WERI-Rb-1 (cell line): ENCODE results near the gene RASA3.
"Not testable (repeated sequence)": the region's sequence is repeated elsewhere in the genome, so short reads cannot be mapped to it uniquely, and the experiment has no call there.

ENCODE experiments used
- DNase-seq: peaks from one replicate; pipeline ENCODE4 v3.0.0-alpha.2; 2020
- H3K27ac ChIP-seq: fragments of 250-450 bp; sonication (Bioruptor Pico); 2 replicates; pipeline ENCODE4 v1.5.1; 2020; ENCODE audit warnings: mild to moderate bottlenecking, moderate library complexity
- H3K27me3 ChIP-seq: fragments of 250-450 bp; sonication (Bioruptor Pico); 2 replicates; pipeline ENCODE4 v1.5.1; 2021; ENCODE audit warnings: mild to moderate bottlenecking, low read depth, moderate library complexity; ENCODE audit not compliant: insufficient read depth, severe bottlenecking
- H3K36me3 ChIP-seq: fragments of 250-450 bp; sonication (Bioruptor Pico); 2 replicates; pipeline ENCODE4 v1.5.1; 2020; ENCODE audit warnings: mild to moderate bottlenecking, moderate library complexity
- H3K4me3 ChIP-seq: 2 replicates; pipeline ENCODE4 v1.5.1; 2011; ENCODE audit warnings: low read depth, mild to moderate bottlenecking, control low read depth, low read length
- H3K9me3 ChIP-seq: fragments of 250-450 bp; sonication (Bioruptor Pico); 2 replicates; pipeline ENCODE4 v1.5.1; 2021; ENCODE audit warnings: mild to moderate bottlenecking, moderate library complexity; ENCODE audit not compliant: severe bottlenecking
- CTCF ChIP-seq: IDR thresholded peaks from 2 replicates; pipeline ENCODE4 v1.5.1; 2011; ENCODE audit warnings: low read depth, mild to moderate bottlenecking, control low read depth, inconsistent platforms, low read length

The RASA3 gene

GRCh38 chr13:114114006-114114640 is 18.3 kb downstream of the RASA3 start:
- Histone ChIP-seq H3K4me3 (no peak overlapping the region), H3K36me3 (no peaks in the 10 kb centered on the region), H3K9me3 (no peaks in the 10 kb centered on the region), H3K27me3 (peaks cover 3% of the 10 kb centered on the region), H3K27ac (no peak overlapping the region)
- no peak for TF ChIP-seq CTCF
- no peak for DNase-seq

- not testable (repeated sequence) for DNase-seq, H3K4me3 ChIP-seq, H3K27me3 ChIP-seq, H3K9me3 ChIP-seq, H3K36me3 ChIP-seq, H3K27ac ChIP-seq
These were observed 19.0 kb downstream of the RASA3 start for GRCh38 chr13:114113395-114113794.

GRCh38 chr13:114112826-114113322 is 19.5 kb downstream of the RASA3 start:
- Histone ChIP-seq H3K4me3 (no peak overlapping the region), H3K27ac (no peak overlapping the region)

GRCh38 chr13:114112231-114112825 is 20.1 kb downstream of the RASA3 start:
- no peak for TF ChIP-seq CTCF
- DNase-seq = peak; percentile 10
- Histone ChIP-seq H3K36me3 (no peaks in the 10 kb centered on the region), H3K27me3 (no peaks in the 10 kb centered on the region), H3K4me3 (no peak overlapping the region), H3K9me3 (no peaks in the 10 kb centered on the region), H3K27ac (no peak overlapping the region)

More at GRCh38 chr13:114112826-114113322, 19.5 kb downstream of the RASA3 start:
- peak; percentile 36 for TF ChIP-seq CTCF
- no peaks in the 10 kb centered on the region for H3K9me3 ChIP-seq
- H3K36me3 ChIP-seq = no peaks in the 10 kb centered on the region
- DNase-seq = peak; percentile 24
- no peaks in the 10 kb centered on the region for H3K27me3 ChIP-seq

GRCh38 chr13:114111577-114111976 is 20.8 kb downstream of the RASA3 start:
- Histone ChIP-seq H3K4me3 (no peak overlapping the region), H3K36me3 (no peaks in the 10 kb centered on the region), H3K9me3 (no peaks in the 10 kb centered on the region), H3K27ac (no peak overlapping the region), H3K27me3 (no peaks in the 10 kb centered on the region)
- TF ChIP-seq CTCF = no peak
- DNase-seq = peak; percentile 17

GRCh38 chr13:114110830-114111189 is 21.6 kb downstream of the RASA3 start:
- not testable (repeated sequence) for H3K36me3 ChIP-seq, H3K27me3 ChIP-seq, DNase-seq, H3K4me3 ChIP-seq, H3K27ac ChIP-seq, H3K9me3 ChIP-seq
